GM18498 (cell line): ENCODE measurements around the gene TSEN2.
"Not testable (repeated sequence)": the region's sequence is repeated elsewhere in the genome, so short reads cannot be mapped to it uniquely, and the experiment has no call there.

Experiments
- ATAC-seq: cut with Tn5 transposase; IDR thresholded peaks from one replicate; pipeline ENCODE4 v1.9.1; 2021; ENCODE audit warnings: mild to moderate bottlenecking, moderate library complexity; ENCODE audit not compliant: unreplicated experiment

Gene TSEN2

GRCh38 chr3:12471241-12471640 lies 13.0 kb upstream of the TSEN2 start:
- ATAC-seq, result no peak

DNA sequence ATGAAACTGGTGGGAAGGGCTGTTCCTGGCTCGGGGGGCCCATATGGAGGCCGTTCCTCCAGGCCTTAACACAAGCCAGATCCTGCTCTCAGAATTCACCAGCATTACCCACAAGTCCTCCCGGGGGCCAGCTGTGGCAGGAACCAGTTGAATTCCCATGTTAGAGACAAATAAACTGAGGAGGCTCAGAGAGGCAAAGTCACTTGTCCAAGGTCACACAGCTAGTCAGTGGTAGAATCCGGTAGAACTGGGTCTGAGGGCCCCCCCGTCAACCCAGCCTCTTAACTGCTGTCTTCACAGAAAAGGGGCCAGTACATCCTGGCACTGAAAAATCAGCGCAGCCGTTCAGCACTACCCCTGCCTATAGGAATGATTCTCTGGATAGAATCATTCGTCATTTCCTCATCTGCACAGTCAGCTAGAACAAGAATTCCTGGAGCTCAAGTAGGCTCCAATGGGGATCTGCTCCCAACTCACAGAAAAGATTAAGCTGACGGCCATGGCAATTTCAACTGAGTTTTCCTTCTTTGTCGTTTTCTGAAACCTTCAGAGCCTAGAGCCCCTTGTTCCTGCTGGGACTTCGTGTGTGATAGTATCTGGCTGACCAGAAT lies 12.2 kb upstream of the TSEN2 start:
- ATAC-seq, result no peak

DNA sequence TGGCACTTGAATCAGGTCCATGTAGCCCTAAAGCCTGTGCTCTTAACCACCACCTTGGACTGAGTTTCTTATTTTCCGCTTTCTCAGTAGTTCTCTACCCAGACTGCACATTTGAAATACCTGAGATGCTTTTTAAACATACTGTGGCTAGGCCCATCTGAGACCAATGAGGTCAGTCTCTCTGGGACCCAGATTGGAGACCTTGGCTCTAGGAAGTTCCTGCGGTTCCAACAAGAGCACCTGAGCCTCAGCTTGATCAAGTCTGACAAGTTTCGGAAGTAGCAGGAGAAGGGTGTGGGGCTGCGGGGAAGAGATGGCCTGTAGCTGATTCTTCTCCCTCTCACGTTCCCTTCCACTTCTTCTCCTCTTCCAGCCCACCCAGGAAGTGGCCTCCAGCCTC lies 11.5 kb upstream of the TSEN2 start:
- ATAC-seq, result no peak

- ATAC-seq, result no peak
Measured at GRCh38 chr3:12473511-12473910, 10.8 kb upstream of the TSEN2 start.

DNA sequence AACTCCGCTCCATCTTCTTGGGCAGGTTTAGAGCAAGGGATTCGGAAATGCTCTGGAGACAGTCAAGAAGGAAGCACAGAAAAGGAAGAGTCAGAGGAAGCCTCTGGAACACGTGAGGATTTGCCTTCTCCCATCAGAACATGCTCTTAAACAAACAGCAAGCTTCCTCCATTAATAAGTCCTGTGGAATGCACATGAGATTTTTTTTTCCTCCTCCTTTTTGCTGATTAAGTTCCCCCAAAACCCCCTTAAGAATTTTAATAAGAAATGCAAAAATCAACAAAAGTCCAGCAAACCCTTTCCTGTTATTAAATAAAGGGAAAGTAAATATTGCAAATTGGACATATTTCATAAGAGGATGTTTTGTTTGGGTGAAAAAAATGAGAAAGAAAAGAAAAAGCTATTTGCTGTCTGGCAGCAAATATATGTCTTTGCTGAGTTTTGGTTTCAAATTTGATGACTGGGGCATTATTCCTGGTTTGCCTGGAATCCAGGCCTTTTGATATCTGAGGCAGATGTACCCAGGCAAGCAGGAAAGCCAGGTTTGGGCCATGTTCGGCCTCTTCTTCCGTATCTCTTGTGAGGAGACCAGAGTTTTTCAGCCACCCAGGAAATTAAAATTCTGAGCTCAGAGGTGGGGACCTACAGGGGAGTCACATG lies 7.9 kb upstream of the TSEN2 start:
- ATAC-seq, result no peak

GRCh38 chr3:12477256-12477655 lies 7.0 kb upstream of the TSEN2 start:
- no peak for ATAC-seq

DNA sequence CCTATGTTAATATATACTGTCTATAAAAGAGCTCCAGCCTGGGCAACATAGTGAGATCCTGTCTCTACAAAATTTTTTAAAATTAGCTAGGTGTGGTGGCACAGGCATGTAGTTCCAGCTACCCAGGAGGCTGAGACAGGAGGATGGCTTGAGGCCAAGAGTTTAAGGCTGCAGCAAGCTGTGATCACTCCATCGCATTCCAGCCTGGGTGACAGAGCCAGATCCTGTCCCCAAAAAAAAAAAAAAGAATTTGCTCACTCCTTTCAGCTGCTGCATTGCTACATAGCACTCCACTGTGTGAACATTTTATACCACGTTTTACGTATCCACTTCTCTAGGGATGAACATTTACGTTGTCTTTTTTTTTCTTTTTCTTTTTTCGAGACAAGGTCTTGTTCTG lies 6.0 kb upstream of the TSEN2 start:
- ATAC-seq, result no peak

- not testable (repeated sequence) for ATAC-seq
Measured at GRCh38 chr3:12479198-12479597, 5.1 kb upstream of the TSEN2 start.

DNA sequence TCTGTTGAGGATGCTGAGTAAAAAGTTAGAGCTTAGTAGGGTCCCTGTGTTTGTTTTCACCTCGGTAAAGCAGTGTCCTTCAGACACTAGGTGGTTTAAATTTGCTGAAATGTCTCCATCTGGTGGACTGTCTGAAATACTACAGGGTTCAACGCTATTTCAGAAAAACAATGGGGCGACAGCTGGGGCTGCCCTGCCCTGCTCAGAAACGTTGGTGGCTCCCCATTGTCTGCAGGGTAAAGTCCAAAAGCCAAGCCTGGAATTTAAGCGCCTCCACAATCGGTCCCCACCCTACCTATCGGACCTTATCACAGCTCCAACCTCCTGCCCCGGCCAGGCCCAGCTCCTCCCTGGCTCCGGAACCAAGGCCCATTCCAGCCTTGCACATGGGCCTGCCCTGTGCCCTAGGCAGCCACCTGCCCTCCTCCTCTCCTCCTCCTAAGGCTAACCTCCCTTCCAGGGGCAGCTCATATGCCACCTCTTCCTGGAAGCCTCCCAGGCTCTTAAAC lies 4.3 kb upstream of the TSEN2 start:
- peak; percentile 29 for ATAC-seq

- ATAC-seq, result no peak
Measured at GRCh38 chr3:12483410-12483809, 870 bp upstream of the TSEN2 start.

DNA sequence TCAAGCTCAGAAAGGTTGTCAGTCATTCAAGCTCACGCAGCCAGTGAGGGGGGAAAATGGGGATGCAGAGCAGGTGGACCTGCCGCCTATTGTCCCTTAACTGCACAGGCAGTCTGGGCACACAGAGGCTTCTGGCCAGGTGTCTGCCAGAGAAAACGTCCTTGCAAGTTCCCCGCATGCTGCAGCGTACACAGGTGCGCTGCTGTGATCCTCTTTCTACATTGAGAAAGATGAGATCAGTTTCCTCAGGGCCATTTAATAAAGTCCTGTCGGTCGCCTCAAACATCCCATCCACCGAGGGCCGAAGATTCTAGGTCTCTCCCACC lies 445 bp upstream of the TSEN2 start:
- no peak for ATAC-seq

GRCh38 chr3:12484983-12485327 lies 675 bp downstream of the TSEN2 start:
- no peak for ATAC-seq

GRCh38 chr3:12486001-12486400 lies 1.7 kb downstream of the TSEN2 start:
- no peak for ATAC-seq

GRCh38 chr3:12486916-12487315 lies 2.6 kb downstream of the TSEN2 start:
- no peak for ATAC-seq

DNA sequence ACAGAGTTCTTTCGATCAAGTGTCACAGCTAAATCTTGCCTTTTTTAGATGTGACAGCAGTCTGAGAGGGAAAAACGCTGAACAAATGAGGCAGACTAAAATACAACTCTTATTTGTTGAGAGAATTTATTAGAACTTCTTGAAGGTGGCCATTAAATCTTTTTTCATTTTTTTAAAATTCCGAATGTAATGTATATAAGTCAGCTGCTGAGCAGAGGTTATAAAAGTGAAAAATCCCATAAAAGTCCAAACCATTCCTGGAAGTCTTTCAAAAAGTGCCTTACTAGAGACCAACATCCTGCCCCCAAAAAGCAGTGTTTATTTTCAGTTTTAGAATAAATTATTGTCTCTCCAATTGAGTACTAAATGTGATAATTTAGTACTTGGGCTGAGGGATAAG lies 3.1 kb downstream of the TSEN2 start:
- no peak for ATAC-seq

- no peak for ATAC-seq
Measured at GRCh38 chr3:12487786-12488185, 3.5 kb downstream of the TSEN2 start.

DNA sequence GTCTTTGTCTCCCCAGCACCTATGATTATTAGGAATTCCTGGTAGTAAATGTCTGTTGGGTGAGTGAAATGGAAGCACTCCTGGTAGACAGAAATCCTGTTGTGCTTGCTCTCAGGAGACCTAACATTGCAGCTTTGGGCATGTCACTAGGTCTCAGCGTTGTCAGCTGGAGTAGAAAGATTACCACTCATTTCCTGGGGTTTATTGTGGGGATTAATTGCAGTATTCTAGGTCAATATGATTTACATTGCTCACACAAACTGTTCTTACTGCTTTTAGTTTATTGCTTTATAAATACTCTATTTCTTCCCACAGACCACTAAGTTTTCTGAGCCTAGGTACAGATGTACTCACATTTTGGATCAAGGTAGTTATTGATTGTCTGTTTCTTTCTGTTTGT lies 5.1 kb downstream of the TSEN2 start:
- no peak for ATAC-seq

DNA sequence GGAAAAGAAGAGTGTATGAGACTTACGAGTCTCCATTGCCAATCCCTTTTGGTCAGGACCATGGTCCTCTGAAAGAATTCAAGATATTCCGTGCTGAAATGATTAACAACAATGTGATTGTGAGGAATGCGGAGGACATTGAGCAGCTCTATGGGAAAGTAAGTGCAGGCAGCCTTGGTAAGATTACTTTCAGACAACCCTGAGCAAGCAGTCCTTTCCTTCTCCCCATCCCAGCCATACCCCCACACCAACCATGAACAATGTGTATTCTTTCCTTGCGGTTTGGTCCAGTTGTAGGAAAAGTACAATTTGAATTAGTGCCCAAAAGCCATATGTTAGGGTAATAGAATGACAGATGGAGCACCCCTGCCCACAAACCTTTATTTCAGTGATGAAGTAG lies 5.6 kb downstream of the TSEN2 start:
- ATAC-seq, result no peak

DNA sequence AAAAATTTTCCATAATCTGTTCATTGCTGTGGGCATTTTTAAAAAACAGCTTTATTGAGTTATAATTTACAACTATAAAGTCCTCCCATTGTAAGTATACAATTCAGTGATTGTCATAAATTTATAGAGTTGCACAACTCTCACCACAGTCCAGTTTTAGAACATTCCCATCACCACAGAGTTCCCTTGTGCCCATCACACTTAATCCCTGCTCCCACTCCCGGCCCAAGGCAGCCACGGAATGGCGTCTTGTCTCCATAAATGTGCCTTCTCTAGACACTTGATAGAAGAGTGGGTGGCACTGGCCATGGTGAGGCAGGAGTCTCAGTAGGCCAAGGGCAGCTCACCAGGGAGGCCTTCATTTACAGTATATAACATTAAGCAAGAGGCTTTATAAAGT lies 6.3 kb downstream of the TSEN2 start:
- ATAC-seq, result no peak

GRCh38 chr3:12495749-12496452 lies 11.6 kb downstream of the TSEN2 start:
- no peak for ATAC-seq

DNA sequence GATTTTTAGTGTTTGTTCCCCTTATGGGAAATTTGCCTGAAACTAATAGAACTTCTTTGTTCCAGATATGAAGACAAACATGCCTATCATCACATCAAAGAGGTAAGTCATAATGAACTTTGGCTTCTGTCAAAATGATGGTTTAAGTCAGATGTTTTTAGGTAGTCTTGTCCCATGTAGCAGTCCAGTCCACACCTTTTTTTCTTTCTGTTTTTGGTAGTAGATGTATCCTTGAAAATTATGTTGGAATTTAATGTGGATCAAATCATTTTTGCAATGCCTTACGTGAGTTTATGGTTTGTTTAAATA lies 12.1 kb downstream of the TSEN2 start:
- no peak for ATAC-seq

DNA sequence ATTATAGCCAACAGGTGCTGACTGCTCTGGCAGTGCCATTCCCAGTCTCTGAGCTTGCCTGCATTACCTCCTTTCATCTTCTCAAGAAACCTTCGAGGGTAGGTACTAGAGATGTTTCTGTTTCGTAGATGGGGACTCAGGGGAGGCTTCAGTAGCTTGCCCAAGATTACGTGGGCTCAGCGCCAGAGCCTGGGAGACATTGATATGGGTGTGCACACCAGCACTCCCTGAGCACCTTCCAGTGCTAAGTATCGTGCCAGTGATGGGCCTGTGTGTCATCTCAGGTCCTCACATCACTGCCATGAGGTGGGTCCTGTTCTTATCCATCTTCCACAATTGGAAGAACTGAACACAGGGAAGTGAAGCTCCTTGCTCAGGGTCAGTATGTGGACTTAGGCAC lies 15.2 kb downstream of the TSEN2 start:
- no peak for ATAC-seq
